GM18498 (cell line): ENCODE data around the gene ETV3.

ENCODE experiments used
- ATAC-seq: cut with Tn5 transposase; IDR thresholded peaks from one replicate; pipeline ENCODE4 v1.9.1; 2021; ENCODE audit warnings: mild to moderate bottlenecking, moderate library complexity; ENCODE audit not compliant: unreplicated experiment

The ETV3 gene

GRCh38 chr1:157095091-157095490 lies 43.1 kb downstream of the ETV3 start:
- no peak for ATAC-seq

GRCh38 chr1:157092831-157093230 lies 45.4 kb downstream of the ETV3 start:
- ATAC-seq: no peak

- no peak for ATAC-seq
Observed at GRCh38 chr1:157091668-157092273, 46.4 kb downstream of the ETV3 start.

GRCh38 chr1:157091186-157091585 lies 47.0 kb downstream of the ETV3 start:
- ATAC-seq: no peak

GRCh38 chr1:157090771-157091170 lies 47.4 kb downstream of the ETV3 start:
- ATAC-seq: no peak

GRCh38 chr1:157090196-157090647 lies 48.0 kb downstream of the ETV3 start:
- ATAC-seq: peak; percentile 44

GRCh38 chr1:157089789-157090188 lies 48.4 kb downstream of the ETV3 start:
- no peak for ATAC-seq

GRCh38 chr1:157088607-157089006 lies 49.6 kb downstream of the ETV3 start:
- ATAC-seq: no peak

- ATAC-seq: no peak
Observed at GRCh38 chr1:157087030-157087429, 51.2 kb downstream of the ETV3 start.

GRCh38 chr1:157086299-157086698 lies 51.9 kb downstream of the ETV3 start:
- no peak for ATAC-seq

- ATAC-seq: no peak
Observed at GRCh38 chr1:157085421-157085820, 52.8 kb downstream of the ETV3 start.

- ATAC-seq: no peak
Observed at GRCh38 chr1:157084720-157085119, 53.5 kb downstream of the ETV3 start.

- no peak for ATAC-seq
Observed at GRCh38 chr1:157081707-157082106, 56.5 kb downstream of the ETV3 start.

- ATAC-seq: no peak
Observed at GRCh38 chr1:157080714-157081113, 57.5 kb downstream of the ETV3 start.

- no peak for ATAC-seq
Observed at GRCh38 chr1:157077394-157077793, 60.8 kb downstream of the ETV3 start.

- ATAC-seq: no peak
Observed at GRCh38 chr1:157073944-157074685, 64.1 kb downstream of the ETV3 start.
